Measurements from ENCODE around the gene THSD4. TPM values are rescaled to one million over a fixed set of nuclear protein-coding genes. Genes with fewer than 3 reads are reported as not detected.

Gene THSD4
- total and polyA plus RNA-seq, 2 of the 4 experiments (the other 2 are of a cell fraction): 25.5 to 31.1 TPM

DNA sequence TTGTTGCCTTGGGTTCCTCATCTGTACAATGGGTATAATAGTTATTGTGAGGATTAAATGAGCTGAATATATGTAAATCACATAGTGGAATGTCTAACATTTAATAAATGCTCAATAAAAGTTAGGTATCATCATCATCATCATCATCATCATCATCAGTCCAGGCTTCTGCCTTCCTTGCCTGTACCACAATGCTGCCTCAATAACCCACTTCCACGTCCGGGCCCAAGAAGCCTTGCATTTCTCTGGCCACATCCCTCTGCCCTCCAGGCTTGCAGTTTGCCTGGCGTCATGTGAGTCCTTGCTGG, 137.4 kb downstream of the THSD4 start:
- Histone ChIP-seq H3K27ac (ENCODE audit: insufficient read depth, low read length) (no peak overlapping the region), H2BK5ac (ENCODE audit: low read depth, low read length, poor library complexity, severe bottlenecking) (no peak overlapping the region), H3K4me3 (ENCODE audit: insufficient read depth, low read depth, low read length) (no peak overlapping the region), H3K79me1 (ENCODE audit: low read depth in 1 of 2, low read length in 2 of 2) (peaks cover 8 to 20% of the 10 kb centered on the region in 2 experiments), H2AK9ac (replicated peaks; ENCODE audit: low read depth, low read length, poor library complexity) (no peak overlapping the region), H4K20me1 (ENCODE audit: insufficient read depth, low read length) (no peaks in the 10 kb centered on the region), H3K36me3 (ENCODE audit: control insufficient read depth, insufficient read depth, low read length) (peaks cover 20% of the 10 kb centered on the region), H3K9me3 (ENCODE audit: control insufficient read depth, insufficient read depth, low read length) (no peaks in the 10 kb centered on the region), H3K18ac (ENCODE audit: low read depth, low read length) (no peak overlapping the region), H2BK15ac (ENCODE audit: low read depth, low read length) (no peak overlapping the region), H3K9me1 (ENCODE audit: insufficient read depth, low read length) (peaks cover 16% of the 10 kb centered on the region), H3K4ac (ENCODE audit: low read depth, low read length) (no peak overlapping the region), H2AFZ (replicated peaks; ENCODE audit: low read length, poor library complexity) (no peak overlapping the region), H4K8ac (ENCODE audit: low read depth in 2 of 2, low read length in 2 of 2) (no peak overlapping the region), H3K9ac (ENCODE audit: low read depth, low read length) (no peak overlapping the region), H2BK20ac (ENCODE audit: low read depth, low read length) (no peak overlapping the region), H4K91ac (ENCODE audit: insufficient read depth, low read depth, low read length) (no peak overlapping the region), H3K56ac (ENCODE audit: extremely low read depth, insufficient read depth, low read length) (no peak overlapping the region), H3K4me1 (ENCODE audit: control insufficient read depth, insufficient read depth, low read length) (peaks cover 18% of the 10 kb centered on the region), H3K14ac (replicated peaks; ENCODE audit: low read depth, low read length) (no peak overlapping the region), H3K27me3 (ENCODE audit: control insufficient read depth, insufficient read depth, low read length) (no peaks in the 10 kb centered on the region), H3K4me2 (ENCODE audit: low read depth, low read length) (no peak overlapping the region), H2BK120ac (ENCODE audit: low read depth, low read length) (no peak overlapping the region), H3K23ac (ENCODE audit: low read depth, low read length) (no peak overlapping the region), H2AK5ac (ENCODE audit: low read depth, low read length) (no peak overlapping the region), H4K5ac (ENCODE audit: low read depth, low read length) (no peak overlapping the region)
- no peak for TF ChIP-seq RAD21 (IDR thresholded peaks at IDR 0.05; ENCODE audit: low read length)
- no peak for TF ChIP-seq RCOR1 (IDR thresholded peaks at IDR 0.05; ENCODE audit: insufficient replicate concordance, low read length)
- no peak for TF ChIP-seq MXI1 (IDR thresholded peaks at IDR 0.05; ENCODE audit: borderline replicate concordance, low read depth, low read length)
- TF ChIP-seq POLR2A (IDR thresholded peaks at IDR 0.05; ENCODE audit: low read depth, low read length): no peak
- no peak for TF ChIP-seq NFE2L2 (IDR thresholded peaks at IDR 0.05; ENCODE audit: low read depth, low read length)
- TF ChIP-seq RFX5 (IDR thresholded peaks at IDR 0.05; ENCODE audit: low read depth, low read length): no peak
- TF ChIP-seq USF2 (IDR thresholded peaks at IDR 0.05; ENCODE audit: low read depth, low read length): no peak
- no peak for TF ChIP-seq MAZ (IDR thresholded peaks at IDR 0.05; ENCODE audit: borderline replicate concordance, low read depth, low read length)
- no peak for TF ChIP-seq SMC3 (IDR thresholded peaks at IDR 0.05; ENCODE audit: low read depth, low read length)
- TF ChIP-seq FOS (IDR thresholded peaks at IDR 0.05; ENCODE audit: low read depth, low read length): no peak
- TF ChIP-seq CHD1 (IDR thresholded peaks at IDR 0.05; ENCODE audit: low read depth, low read length): no peak
- no peak for TF ChIP-seq ELK1 (IDR thresholded peaks at IDR 0.05; ENCODE audit: borderline replicate concordance, low read depth, low read length)
- TF ChIP-seq, protein P1, sequence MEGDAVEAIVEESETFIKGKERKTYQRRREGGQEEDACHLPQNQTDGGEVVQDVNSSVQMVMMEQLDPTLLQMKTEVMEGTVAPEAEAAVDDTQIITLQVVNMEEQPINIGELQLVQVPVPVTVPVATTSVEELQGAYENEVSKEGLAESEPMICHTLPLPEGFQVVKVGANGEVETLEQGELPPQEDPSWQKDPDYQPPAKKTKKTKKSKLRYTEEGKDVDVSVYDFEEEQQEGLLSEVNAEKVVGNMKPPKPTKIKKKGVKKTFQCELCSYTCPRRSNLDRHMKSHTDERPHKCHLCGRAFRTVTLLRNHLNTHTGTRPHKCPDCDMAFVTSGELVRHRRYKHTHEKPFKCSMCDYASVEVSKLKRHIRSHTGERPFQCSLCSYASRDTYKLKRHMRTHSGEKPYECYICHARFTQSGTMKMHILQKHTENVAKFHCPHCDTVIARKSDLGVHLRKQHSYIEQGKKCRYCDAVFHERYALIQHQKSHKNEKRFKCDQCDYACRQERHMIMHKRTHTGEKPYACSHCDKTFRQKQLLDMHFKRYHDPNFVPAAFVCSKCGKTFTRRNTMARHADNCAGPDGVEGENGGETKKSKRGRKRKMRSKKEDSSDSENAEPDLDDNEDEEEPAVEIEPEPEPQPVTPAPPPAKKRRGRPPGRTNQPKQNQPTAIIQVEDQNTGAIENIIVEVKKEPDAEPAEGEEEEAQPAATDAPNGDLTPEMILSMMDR (conservative IDR thresholded peaks at IDR 0.05; ENCODE audit: low read depth, low read length): no peak
- TF ChIP-seq MAFK (IDR thresholded peaks at IDR 0.05; ENCODE audit: low read depth, low read length): no peak
- TF ChIP-seq BHLHE40 (IDR thresholded peaks at IDR 0.05; ENCODE audit: low read depth, low read length): no peak
- TF ChIP-seq CEBPB (IDR thresholded peaks at IDR 0.05; ENCODE audit: low read depth, low read length): no peak
- 88% methylated on average over 1 of the region's 3 CpGs; no CpG with 5 or more reads in 1 of the 2 experiments for WGBS, 2 experiments (ENCODE audit: extremely low coverage in 2 of 2, insufficient read length in 1 of 2)
- in situ Hi-C loops (cut with MboI; ENCODE audit: low sequenced_read_pairs): no loop called here
- ChIA-PET POLR2A (ENCODE audit: unreplicated experiment) (no interaction called here), CTCF (no interaction called here)
- no peak for ATAC-seq (ENCODE audit: low read depth)
- dilution Hi-C loops (cut with HindIII; ENCODE audit: low sequenced_read_pairs, unreplicated experiment): no loop called here
- no peak for DNase-seq
- no TSS peak for BruUV-seq (replicated peaks)
- intact Hi-C loops (cut with micrococcal nuclease): no loop called here

All from IMR-90 (cell line).